DOHH2 (cell line): ENCODE results near the gene SLC39A11.

ENCODE experiments used
- H3F3A ChIP-seq: fragments of 200-600 bp; sonication (generic), shearing (Covaris generic); 2 replicates; pipeline ENCODE4 v1.6.0; 2016; ENCODE audit warnings: antibody characterized with exemption, mild to moderate bottlenecking; ENCODE audit not compliant: control insufficient read depth, insufficient read depth
- H3K27ac ChIP-seq: fragments of 200-600 bp; sonication (generic); 2 replicates; pipeline ENCODE4 v1.5.1; 2014; ENCODE audit warnings: low read depth, mild to moderate bottlenecking, low read length, moderate library complexity
- H3K27me3 ChIP-seq: fragments of 200-600 bp; sonication (generic); 2 replicates; pipeline ENCODE4 v1.6.1; 2014; ENCODE audit warnings: mild to moderate bottlenecking, low read length, mixed read lengths; ENCODE audit not compliant: control insufficient read depth
- H3K36me3 ChIP-seq: fragments of 200-600 bp; sonication (generic); 2 replicates; pipeline ENCODE4 v1.6.1; 2014; ENCODE audit warnings: mild to moderate bottlenecking, low read length, moderate library complexity, mixed read lengths; ENCODE audit not compliant: control insufficient read depth
- H3K4me1 ChIP-seq: fragments of 200-600 bp; sonication (generic); 2 replicates; pipeline ENCODE4 v1.6.1; 2014; ENCODE audit warnings: mild to moderate bottlenecking, low read length, mixed read lengths; ENCODE audit not compliant: control insufficient read depth
- H3K4me2 ChIP-seq: fragments of 200-600 bp; sonication (generic); 2 replicates; pipeline ENCODE4 v1.6.0; 2014; ENCODE audit warnings: mild to moderate bottlenecking, low read length, moderate library complexity
- H3K4me3 ChIP-seq: fragments of 200-600 bp; sonication (generic); 2 replicates; pipeline ENCODE4 v1.5.1; 2014; ENCODE audit warnings: mild to moderate bottlenecking, low read length, mixed read lengths
- H3K79me2 ChIP-seq: fragments of 200-600 bp; sonication (generic); 2 replicates; pipeline ENCODE4 v1.6.1; 2014; ENCODE audit warnings: mild to moderate bottlenecking, low read length, mixed read lengths; ENCODE audit not compliant: control insufficient read depth
- H3K9me2 ChIP-seq: fragments of 200-600 bp; sonication (generic); replicated peaks from 2 replicates; pipeline ENCODE4 v1.6.1; 2014; ENCODE audit warnings: mild to moderate bottlenecking, low read length, mixed read lengths; ENCODE audit not compliant: control insufficient read depth
- H3K9me3 ChIP-seq: fragments of 200-600 bp; sonication (generic); 2 replicates; pipeline ENCODE4 v1.6.1; 2014; ENCODE audit warnings: antibody characterized with exemption, low read length, mixed read lengths; ENCODE audit not compliant: control insufficient read depth, insufficient read depth
- H4K20me1 ChIP-seq: fragments of 200-600 bp; sonication (generic); 2 replicates; pipeline ENCODE4 v1.6.0; 2014; ENCODE audit warnings: low read depth, mild to moderate bottlenecking, antibody characterized with exemption, low read length, moderate library complexity; ENCODE audit not compliant: control insufficient read depth, insufficient read depth
- EZH2phosphoT487 ChIP-seq: fragments of 200-600 bp; sonication (generic); IDR thresholded peaks from 2 replicates; pipeline ENCODE4 v1.6.1; 2017; ENCODE audit warnings: borderline replicate concordance, mild to moderate bottlenecking, antibody characterized with exemption, low read length, moderate library complexity, mixed read lengths
- TF ChIP-seq, protein P1 (sequence below): fragments of 200-600 bp; sonication (generic); IDR thresholded peaks from one replicate; pipeline ENCODE4 v1.5.1; 2014; ENCODE audit warnings: antibody characterized with exemption, mild to moderate bottlenecking, low read depth, low read length; ENCODE audit not compliant: poor library complexity, severe bottlenecking

The SLC39A11 gene

DNA sequence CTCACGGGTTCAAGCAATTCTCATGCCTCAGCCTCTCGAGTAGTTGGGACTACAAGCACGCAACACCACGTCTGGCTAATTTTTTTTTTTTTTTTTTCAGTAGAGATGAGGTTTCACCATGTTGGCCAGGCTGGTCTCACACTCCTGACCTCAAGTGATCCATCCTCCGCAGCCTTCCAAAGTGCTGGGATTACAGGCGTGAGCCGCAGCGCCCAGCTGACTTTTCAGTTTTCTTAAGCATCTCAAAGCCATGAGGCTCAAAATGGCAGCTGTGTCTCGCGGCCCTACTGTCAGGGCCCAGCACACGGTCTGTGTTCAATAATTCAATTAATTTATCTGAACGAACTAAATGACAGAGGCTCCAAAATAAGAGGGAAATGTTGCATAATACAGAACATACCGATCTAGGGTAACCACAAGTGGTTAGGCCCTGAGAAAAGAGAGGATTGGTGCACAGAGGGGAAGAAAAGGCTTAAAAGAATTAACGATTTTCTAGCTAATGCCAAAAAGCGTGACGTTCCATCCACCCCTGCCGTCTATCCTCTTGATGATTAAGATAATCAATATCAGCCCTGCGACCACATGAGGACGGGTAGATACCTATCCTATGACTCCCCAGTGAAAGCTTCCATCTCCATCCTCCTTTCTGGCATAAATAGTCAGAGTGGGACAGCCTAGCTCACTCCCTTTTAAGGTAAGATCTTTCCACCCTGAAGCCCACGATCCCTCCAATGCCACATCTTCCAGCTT is 136.9 kb downstream of the SLC39A11 start:
- no peaks in the 10 kb centered on the region for H3K79me2 ChIP-seq
- no peaks in the 10 kb centered on the region for H3K9me3 ChIP-seq
- no peaks in the 10 kb centered on the region for H3K4me1 ChIP-seq
- H3K4me2 ChIP-seq: no peak overlapping the region
- TF ChIP-seq, protein P1, sequence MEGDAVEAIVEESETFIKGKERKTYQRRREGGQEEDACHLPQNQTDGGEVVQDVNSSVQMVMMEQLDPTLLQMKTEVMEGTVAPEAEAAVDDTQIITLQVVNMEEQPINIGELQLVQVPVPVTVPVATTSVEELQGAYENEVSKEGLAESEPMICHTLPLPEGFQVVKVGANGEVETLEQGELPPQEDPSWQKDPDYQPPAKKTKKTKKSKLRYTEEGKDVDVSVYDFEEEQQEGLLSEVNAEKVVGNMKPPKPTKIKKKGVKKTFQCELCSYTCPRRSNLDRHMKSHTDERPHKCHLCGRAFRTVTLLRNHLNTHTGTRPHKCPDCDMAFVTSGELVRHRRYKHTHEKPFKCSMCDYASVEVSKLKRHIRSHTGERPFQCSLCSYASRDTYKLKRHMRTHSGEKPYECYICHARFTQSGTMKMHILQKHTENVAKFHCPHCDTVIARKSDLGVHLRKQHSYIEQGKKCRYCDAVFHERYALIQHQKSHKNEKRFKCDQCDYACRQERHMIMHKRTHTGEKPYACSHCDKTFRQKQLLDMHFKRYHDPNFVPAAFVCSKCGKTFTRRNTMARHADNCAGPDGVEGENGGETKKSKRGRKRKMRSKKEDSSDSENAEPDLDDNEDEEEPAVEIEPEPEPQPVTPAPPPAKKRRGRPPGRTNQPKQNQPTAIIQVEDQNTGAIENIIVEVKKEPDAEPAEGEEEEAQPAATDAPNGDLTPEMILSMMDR: no peak
- TF ChIP-seq EZH2phosphoT487: no peak
- H3K27ac ChIP-seq: no peak overlapping the region
- no peaks in the 10 kb centered on the region for H3K27me3 ChIP-seq
- H3K9me2 ChIP-seq: no peaks in the 10 kb centered on the region
- no peak overlapping the region for H3K4me3 ChIP-seq
- no peaks in the 10 kb centered on the region for H3K36me3 ChIP-seq
- H3F3A ChIP-seq: no peaks in the 10 kb centered on the region
- H4K20me1 ChIP-seq: no peaks in the 10 kb centered on the region

DNA sequence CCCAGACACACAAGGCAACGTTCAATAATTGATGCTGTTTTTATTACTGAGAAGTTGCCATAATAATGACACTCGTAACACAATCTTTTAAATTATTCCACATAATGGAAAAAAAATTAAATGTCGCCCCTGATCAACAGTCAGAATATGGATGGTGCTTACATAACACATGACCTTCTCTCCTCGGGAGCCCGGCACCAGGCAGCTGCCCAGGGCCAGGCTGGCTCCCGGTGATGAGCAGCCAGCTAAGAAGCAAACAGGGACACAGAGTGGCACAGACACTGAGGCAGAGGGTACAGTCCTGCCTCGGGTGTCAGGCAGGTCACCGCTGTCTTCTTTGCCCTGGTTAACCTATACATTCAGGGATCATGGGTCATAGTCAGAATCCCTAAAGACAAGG is 137.9 kb downstream of the SLC39A11 start:
- no peak for TF ChIP-seq EZH2phosphoT487
- TF ChIP-seq, protein P1: no peak
- Histone ChIP-seq H3K4me2 (no peak overlapping the region), H3K79me2 (no peaks in the 10 kb centered on the region), H3K4me1 (no peaks in the 10 kb centered on the region), H3K27me3 (no peaks in the 10 kb centered on the region), H3K9me3 (no peaks in the 10 kb centered on the region), H3K9me2 (no peaks in the 10 kb centered on the region), H3F3A (no peaks in the 10 kb centered on the region), H4K20me1 (no peaks in the 10 kb centered on the region), H3K36me3 (no peaks in the 10 kb centered on the region), H3K27ac (no peak overlapping the region), H3K4me3 (no peak overlapping the region)

DNA sequence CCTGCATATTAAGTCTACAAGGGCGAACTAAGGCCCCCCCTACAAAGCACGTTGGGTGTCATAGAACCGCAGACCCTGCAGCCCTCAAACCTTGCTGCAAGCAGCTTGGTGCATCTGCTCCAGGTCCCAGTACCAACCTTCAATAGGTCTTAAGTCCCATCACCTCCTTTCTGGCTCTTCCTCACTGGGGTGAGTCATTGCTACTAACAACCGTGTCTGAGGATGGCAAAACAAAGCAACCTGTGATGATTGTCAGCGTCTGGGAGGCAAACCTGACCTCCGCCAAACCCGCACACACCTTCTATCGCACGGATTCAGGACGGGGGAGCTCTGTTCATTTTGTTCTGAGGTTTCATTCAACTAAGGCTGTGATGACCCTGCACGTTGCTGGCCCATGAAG is 138.9 kb downstream of the SLC39A11 start:
- no peak overlapping the region for H3K27ac ChIP-seq
- H3K27me3 ChIP-seq: no peaks in the 10 kb centered on the region
- no peaks in the 10 kb centered on the region for H3K4me1 ChIP-seq
- H3K9me2 ChIP-seq: no peaks in the 10 kb centered on the region
- no peaks in the 10 kb centered on the region for H4K20me1 ChIP-seq
- H3F3A ChIP-seq: no peaks in the 10 kb centered on the region
- H3K36me3 ChIP-seq: no peaks in the 10 kb centered on the region
- no peak overlapping the region for H3K4me2 ChIP-seq
- H3K4me3 ChIP-seq: no peak overlapping the region
- no peaks in the 10 kb centered on the region for H3K79me2 ChIP-seq
- H3K9me3 ChIP-seq: no peaks in the 10 kb centered on the region
- TF ChIP-seq, protein P1: no peak
- TF ChIP-seq EZH2phosphoT487: no peak
